Left lung (tissue), 10 donors: ENCODE data around the gene TULP3. TPM values are rescaled to one million over a fixed set of nuclear protein-coding genes. Genes with fewer than 3 reads are reported as not detected.

Source experiments
- ATAC-seq: fragments of 200-7000 bp; cut with Tn5 transposase; one replicate; pipeline ENCODE4 v1.9.1; 2020; ENCODE audit warnings: moderate library complexity
- DNase-seq, 4 donors: peaks; one replicate each; pipeline ENCODE4 v3.0.0-alpha.2; 2013 to 2020
- H3K27ac ChIP-seq, 2 donors: fragments of 200-600 bp; sonication (generic) in 1 of 2; one replicate each; pipeline versions ENCODE4 v1.5.0 to v1.8.0; 2020 to 2021
- H3K27me3 ChIP-seq, 2 donors: fragments of 200-600 bp; sonication (generic) in 1 of 2; one replicate each; pipeline versions ENCODE4 v1.5.0 to v1.8.0; 2020 to 2021
- H3K36me3 ChIP-seq, 2 donors: fragments of 200-600 bp; sonication (generic) in 1 of 2; one replicate each; pipeline versions ENCODE4 v1.5.0 to v1.8.0; 2020 to 2021
- H3K4me1 ChIP-seq, 2 donors: fragments of 200-600 bp; one replicate each; pipeline ENCODE4 v1.8.0; 2021
- H3K4me3 ChIP-seq, 2 donors: fragments of 200-600 bp; sonication (generic) in 1 of 2; one replicate each; pipeline versions ENCODE4 v1.5.0 to v1.8.0; 2020 to 2021; ENCODE audit warnings: mild to moderate bottlenecking in 1 of 2
- H3K9me3 ChIP-seq, 2 donors: fragments of 200-600 bp; sonication (generic) in 1 of 2; one replicate each; pipeline versions ENCODE4 v1.5.0 to v1.8.0; 2020 to 2021
- CTCF ChIP-seq, 2 donors: fragments of 200-600 bp; sonication (generic) in 1 of 2; IDR thresholded peaks; one replicate each; pipeline versions ENCODE4 v1.5.0 to v1.8.0; 2021; ENCODE audit warnings: antibody characterized with exemption in 2 of 2
- intact Hi-C, 2 donors: fragments of 100-400 bp; cut with DNase I; formaldehyde crosslinking; loops; one replicate each; pipeline versions ENCODE4 v1.11.2 to v1.14.2; 2022
- polyA plus RNA-seq, 6 donors: library from polyadenylated mRNA; unstranded; fragments of 120-200 nt; gene quantifications; one replicate each; pipeline ENCODE4 v1.2.1, GENCODE V29; 2013; ENCODE audit not compliant: insufficient read length in 6 of 6
- total RNA-seq, 2 donors: library from RNA; stranded (reverse); fragmentation: NEBNext Ultra II Directional; extraction: Animal tissue kit (Norgen Biotek cat#: 25700); gene quantifications; one replicate each; pipeline ENCODE4 v1.2.1, GENCODE V29; 2021
- donor health status: DM: no; HTN: yes; CAD: no.
- donor health status: DM: no; HTN: no; CAD: no.

The TULP3 gene
- total and polyA plus RNA-seq, 8 donors, result 15.3 to 41.0 (median 35.6) TPM

- no peaks in the 10 kb centered on the region for H3K4me1 ChIP-seq
- no peak for DNase-seq
- intact Hi-C loops, result no loop called here
- no peak for TF ChIP-seq CTCF (IDR thresholded peaks at IDR 0.05)
- no peaks in the 10 kb centered on the region for H3K27me3 ChIP-seq
- H3K36me3 ChIP-seq, result peaks cover 0 to 12% of the 10 kb centered on the region in 2 donors
- no peak for ATAC-seq
- H3K27ac ChIP-seq, result no peak overlapping the region
- H3K4me3 ChIP-seq, result no peak overlapping the region
- no peaks in the 10 kb centered on the region for H3K9me3 ChIP-seq
Measured at GRCh38 chr12:2982361-2982760, 91.7 kb downstream of the TULP3 start.

GRCh38 chr12:2984249-2984648 is 93.6 kb downstream of the TULP3 start:
- Histone ChIP-seq H3K27ac (no peak overlapping the region), H3K36me3 (peaks cover 0 to 15% of the 10 kb centered on the region in 2 donors), H3K4me1 (no peaks in the 10 kb centered on the region), H3K27me3 (no peaks in the 10 kb centered on the region), H3K9me3 (no peaks in the 10 kb centered on the region), H3K4me3 (no peak overlapping the region)
- no peak for DNase-seq
- TF ChIP-seq CTCF (IDR thresholded peaks at IDR 0.05), result no peak
- no peak for ATAC-seq
- intact Hi-C loops, result no loop called here

- no peaks in the 10 kb centered on the region for H3K4me1 ChIP-seq
- peaks cover 0 to 16% of the 10 kb centered on the region in 2 donors for H3K36me3 ChIP-seq
- no peak overlapping the region for H3K27ac ChIP-seq
- H3K27me3 ChIP-seq, result no peaks in the 10 kb centered on the region
- TF ChIP-seq CTCF (IDR thresholded peaks at IDR 0.05), result no peak
- peaks cover 0 to 4% of the 10 kb centered on the region in 2 donors for H3K9me3 ChIP-seq
- ATAC-seq, result no peak
- DNase-seq, result no peak
- H3K4me3 ChIP-seq, result no peak overlapping the region
- intact Hi-C loops, result no loop called here
Measured at GRCh38 chr12:2984698-2985097, 94.0 kb downstream of the TULP3 start.

- H3K27ac ChIP-seq, result no peak overlapping the region
- DNase-seq, result no peak
- H3K4me1 ChIP-seq, result no peaks in the 10 kb centered on the region
- no peak overlapping the region for H3K4me3 ChIP-seq
- no peaks in the 10 kb centered on the region for H3K27me3 ChIP-seq
- intact Hi-C loops, result no loop called here
- H3K9me3 ChIP-seq, result peaks cover 0 to 6% of the 10 kb centered on the region in 2 donors
- H3K36me3 ChIP-seq, result peaks cover 0 to 6% of the 10 kb centered on the region in 2 donors
- TF ChIP-seq CTCF (IDR thresholded peaks at IDR 0.05), result no peak
- ATAC-seq, result no peak
Measured at GRCh38 chr12:2986876-2987275, 96.2 kb downstream of the TULP3 start.

- Histone ChIP-seq H3K27me3 (no peaks in the 10 kb centered on the region), H3K27ac (no peak overlapping the region), H3K9me3 (peaks cover 0 to 6% of the 10 kb centered on the region in 2 donors), H3K36me3 (peaks cover 0 to 6% of the 10 kb centered on the region in 2 donors), H3K4me3 (no peak overlapping the region), H3K4me1 (no peaks in the 10 kb centered on the region)
- no peak for TF ChIP-seq CTCF (IDR thresholded peaks at IDR 0.05)
- ATAC-seq (no peak), DNase-seq (no peak)
- intact Hi-C loops, result no loop called here
Measured at GRCh38 chr12:2988494-2988893, 97.8 kb downstream of the TULP3 start.

Other genes starting within 250 kb of the TULP3 start
- gene FKBP4, start 95.9 kb upstream of the TULP3 start, total RNA-seq, result 10 to 100 TPM; 48.1 to 80.9 TPM
- 100 to 1,000 TPM in 1 of 6 donors, 10 to 100 TPM in 5; 63.0 to 110 (median 91.9) TPM for gene FKBP4, start 95.9 kb upstream of the TULP3 start, polyA plus RNA-seq
- 10 to 100 TPM; 29.0 to 32.1 TPM for gene ITFG2, start 78.2 kb upstream of the TULP3 start, total RNA-seq
- gene ITFG2, start 78.2 kb upstream of the TULP3 start, polyA plus RNA-seq, result 10 to 100 TPM; 60.4 to 77.9 (median 70.9) TPM
- gene NRIP2, start 55.9 kb upstream of the TULP3 start, total RNA-seq, result under 1 TPM; 0.79 to 0.96 TPM
- gene NRIP2, start 55.9 kb upstream of the TULP3 start, polyA plus RNA-seq, result 1 to 10 TPM; 6.3 to 8.1 (median 7.4) TPM
- not detected for gene TEX52, start 33.9 kb upstream of the TULP3 start, total RNA-seq
- 1 to 10 TPM; 1.9 to 4.6 (median 3.3) TPM for gene TEX52, start 33.9 kb upstream of the TULP3 start, polyA plus RNA-seq
- 10 to 100 TPM in 1 of 2 donors, 1 to 10 TPM in 1; 4.7 to 16.5 TPM for gene FOXM1, start 13.7 kb upstream of the TULP3 start, total RNA-seq
- 10 to 100 TPM; 24.5 to 54.0 (median 30.7) TPM for gene FOXM1, start 13.7 kb upstream of the TULP3 start, polyA plus RNA-seq
- 10 to 100 TPM; 11.7 to 19.0 TPM for gene RHNO1, start 13.7 kb upstream of the TULP3 start, total RNA-seq
- gene RHNO1, start 13.7 kb upstream of the TULP3 start, polyA plus RNA-seq, result 10 to 100 TPM; 30.0 to 44.4 (median 36.6) TPM
- 10 to 100 TPM; 21.8 to 34.1 TPM for gene TEAD4, start 68.5 kb downstream of the TULP3 start, total RNA-seq
- gene TEAD4, start 68.5 kb downstream of the TULP3 start, polyA plus RNA-seq, result 10 to 100 TPM; 12.2 to 17.7 (median 13.0) TPM
- gene TSPAN9, start 186.5 kb downstream of the TULP3 start, total RNA-seq, result 10 to 100 TPM; 35.6 to 36.8 TPM
- 10 to 100 TPM; 77.2 to 98.6 (median 85.8) TPM for gene TSPAN9, start 186.5 kb downstream of the TULP3 start, polyA plus RNA-seq